HepG2 (cell line): ENCODE data around the gene ABHD17C. TPM values are rescaled to one million over a fixed set of nuclear protein-coding genes. Genes with fewer than 3 reads are reported as not detected.

ENCODE experiments used
- ATAC-seq: fragments of 200-7000 bp; cut with Tn5 transposase; 3 replicates; pipeline ENCODE4 v1.9.1; 2020; ENCODE audit warnings: mild to moderate bottlenecking, moderate library complexity
- BruUV-seq: library from RNA; stranded (reverse); fragments of 400-500 nt; replicated peaks from 2 replicates; lab custom pipeline; 2021; lab: Mats Ljungman, UMichigan
- CTCF ChIA-PET: fragments of 300-600 bp; formaldehyde crosslinking; extraction: SDS; loops from one replicate; lab custom pipeline; 2021; ENCODE audit warnings: low total read pairs, inconsistent platforms, low intra/inter-chr PET ratio; lab: Yijun Ruan, JAX
- POLR2A ChIA-PET: fragments of 350-600 bp; sonication (Branson Sonifier 250); formaldehyde crosslinking; loops from one replicate; lab custom pipeline; 2020; ENCODE audit warnings: antibody characterized with exemption, inconsistent platforms; lab: Yijun Ruan, JAX
- DNase-seq: peaks from one replicate; pipeline ENCODE4 v3.0.0-alpha.2; 2015; ENCODE audit warnings: low spot score
- FAIRE-seq: peaks from 3 replicates; lab custom pipeline; 2011; peaks lifted over from hg19 to GRCh38; lab: Jason Lieb, UNC
- H2AFZ ChIP-seq: one replicate; pipeline ENCODE4 v1.6.1; 2011; ENCODE audit warnings: low read length, inconsistent platforms
- H3K27ac ChIP-seq: fragments of 300-600 bp; 3 replicates; pipeline ENCODE4 v1.8.0; 2011; ENCODE audit warnings: mixed run types, mild to moderate bottlenecking, mixed read lengths, low read length, inconsistent platforms; ENCODE audit not compliant: insufficient read depth; ENCODE audit errors: extremely low read length
- H3K27me3 ChIP-seq, 2 experiments: fragments of 200-600 bp in 1 of 2; 2 replicates in 1 of 2; 3 replicates in 1 of 2; pipeline versions ENCODE4 v1.6.0 to v1.8.0; 2011; ENCODE audit warnings: low read length in 2 of 2, mild to moderate bottlenecking in 2 of 2, moderate library complexity in 2 of 2, inconsistent platforms in 1 of 2; ENCODE audit not compliant: insufficient read depth in 2 of 2, control insufficient read depth in 1 of 2
- H3K36me3 ChIP-seq, 2 experiments: fragments of 200-600 bp in 1 of 2; replicated peaks in 1 of 2; 2 replicates in 1 of 2; 3 replicates in 1 of 2; pipeline versions ENCODE4 v1.5.1 to v1.8.0; 2011; ENCODE audit warnings: low read length in 2 of 2, inconsistent platforms in 1 of 2; ENCODE audit not compliant: insufficient read depth in 2 of 2, control insufficient read depth in 1 of 2
- H3K4me1 ChIP-seq: 2 replicates; pipeline ENCODE4 v1.5.1; 2012; ENCODE audit warnings: low read length, inconsistent platforms; ENCODE audit not compliant: insufficient read depth
- H3K4me2 ChIP-seq: 2 replicates; pipeline ENCODE4 v1.6.0; 2011; ENCODE audit warnings: low read depth, low read length, inconsistent platforms
- H3K4me3 ChIP-seq, 3 experiments: fragments of 200-600 bp in 1 of 3; sonication (generic), shearing (Covaris generic) in 1 of 3; replicated peaks in 1 of 3; 2 replicates each; pipeline ENCODE4 v1.5.1; 2011 to 2016; ENCODE audit warnings: low read length in 3 of 3, inconsistent platforms in 2 of 3, low read depth in 2 of 3, mild to moderate bottlenecking in 2 of 3, control low read depth in 1 of 3, mixed read lengths in 1 of 3; ENCODE audit not compliant: insufficient read depth in 1 of 3
- H3K79me2 ChIP-seq: one replicate; pipeline ENCODE4 v1.6.1; 2011; ENCODE audit warnings: low read length, inconsistent platforms; ENCODE audit not compliant: insufficient read depth
- H3K9ac ChIP-seq: 2 replicates; pipeline ENCODE4 v1.6.0; 2011; ENCODE audit warnings: mild to moderate bottlenecking, low read depth, low read length, inconsistent platforms; ENCODE audit not compliant: insufficient read depth
- H3K9me3 ChIP-seq: 2 replicates; pipeline ENCODE4 v1.5.1; 2012; ENCODE audit warnings: mild to moderate bottlenecking, low read length
- H4K20me1 ChIP-seq: 2 replicates; pipeline ENCODE4 v1.6.0; 2011; ENCODE audit warnings: inconsistent platforms, mild to moderate bottlenecking, low read length, moderate library complexity; ENCODE audit not compliant: insufficient read depth
- ARHGAP35 ChIP-seq: sonication (generic); formaldehyde crosslinking; IDR thresholded peaks from 2 replicates; pipeline ENCODE4 v1.9.0; 2022; ENCODE audit warnings: mild to moderate bottlenecking, inconsistent platforms, moderate library complexity, missing genetic modification reagents, borderline replicate concordance
- BRCA1 ChIP-seq: sonication (generic); formaldehyde crosslinking; IDR thresholded peaks from 2 replicates; pipeline ENCODE4 v1.4.0; 2020; ENCODE audit warnings: missing genetic modification reagents
- NFKBIZ ChIP-seq: IDR thresholded peaks from 2 replicates; pipeline ENCODE4 v1.6.1; 2018; ENCODE audit warnings: missing genetic modification reagents, missing compliant biosample characterization
- REL ChIP-seq: sonication (generic); formaldehyde crosslinking; conservative IDR thresholded peaks from 2 replicates; pipeline ENCODE4 v1.8.0; 2022; ENCODE audit warnings: mild to moderate bottlenecking, missing genetic modification reagents, moderate library complexity
- WIZ ChIP-seq: sonication (generic); formaldehyde crosslinking; IDR thresholded peaks from 2 replicates; pipeline ENCODE4 v1.5.1; 2020; ENCODE audit warnings: mild to moderate bottlenecking, missing genetic modification reagents
- ZNF276 ChIP-seq: sonication (generic); formaldehyde crosslinking; IDR thresholded peaks from 2 replicates; pipeline ENCODE4 v1.4.0; 2020; ENCODE audit warnings: mild to moderate bottlenecking, low read depth, missing genetic modification reagents
- WGBS: methylation state at CpG from one replicate; pipeline ENCODE4 v1.1.6; 2017; ENCODE audit warnings: low lambda C conversion rate; 5-methylcytosine and 5-hydroxymethylcytosine counted together
- in situ Hi-C: cut with HindIII; loops from 2 replicates; pipeline ENCODE4 v1.10.0; 2017; ENCODE audit warnings: low pct_unique_long_range_greater_than_20kb; ENCODE audit not compliant: extremely low pct_ligation_motif_present
- intact Hi-C: fragments of 100-400 bp; cut with micrococcal nuclease; formaldehyde crosslinking; loops from one replicate; pipeline ENCODE4 v1.10.0; 2022; ENCODE audit not compliant: unreplicated experiment
- polyA plus RNA-seq, 8 experiments: library from polyadenylated mRNA; depleted of rRNA in 3 of 8; stranded (reverse) in 7 of 8; unstranded in 1 of 8; fragments of >200 nt; fragmentation: Illumina TruSeq in 4 of 8; extraction: Trizol in 4 of 8; gene quantifications; 2 replicates each; pipeline versions ENCODE4 v1.2.1 to v1.2.3, GENCODE V29; 2011 to 2016; ENCODE audit warnings: low read depth in 4 of 8, missing spikeins in 1 of 8, mixed read lengths in 1 of 8; ENCODE audit not compliant: insufficient read depth in 1 of 8
- total RNA-seq, 5 experiments: library from RNA; depleted of rRNA; stranded (reverse); fragments of >200 nt; fragmentation: Illumina TruSeq; extraction: Trizol; gene quantifications; 2 replicates each; pipeline ENCODE4 v1.2.3, GENCODE V29; 2016; ENCODE audit warnings: low read depth in 1 of 5

ABHD17C gene
- total and polyA plus RNA-seq, 2 of the 13 experiments (the other 11 are each of a cell fraction or from before 2014, with no cell fraction given), result 2.9 to 3.9 TPM

DNA sequence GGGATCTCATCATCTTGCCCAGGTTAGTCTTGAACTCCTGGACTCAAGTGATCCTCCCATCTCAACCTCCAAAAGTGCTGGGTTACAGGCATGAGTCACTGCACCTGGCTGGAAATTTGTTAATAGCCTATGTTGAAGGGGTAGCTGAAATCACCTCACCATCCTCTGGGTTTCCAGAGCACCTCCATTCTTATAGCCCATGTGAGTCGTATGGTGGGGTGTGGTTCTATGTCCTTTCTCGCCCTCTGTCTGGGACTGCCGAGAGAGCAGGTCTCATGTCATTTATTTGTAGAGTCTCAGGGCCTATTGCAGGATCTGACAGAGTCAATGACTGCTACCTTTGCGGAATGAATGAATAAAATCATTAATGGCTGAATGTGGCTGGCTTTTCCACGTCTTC lies 105.0 kb downstream of the ABHD17C start:
- Histone ChIP-seq H4K20me1 (no peaks in the 10 kb centered on the region), H3K4me1 (peaks cover 17% of the 10 kb centered on the region), H3K79me2 (no peaks in the 10 kb centered on the region), H3K9me3 (no peaks in the 10 kb centered on the region), H3K4me3 (no peak overlapping the region), H3K9ac (no peak overlapping the region), H3K27me3 (no peaks in the 10 kb centered on the region), H3K4me2 (no peak overlapping the region), H2AFZ (no peak overlapping the region), H3K36me3 (peaks cover 14 to 49% of the 10 kb centered on the region in 2 experiments), H3K27ac (no peak overlapping the region)
- ATAC-seq (no peak), FAIRE-seq (no peak), DNase-seq (no peak)
- in situ Hi-C loops, result no loop called here
- ChIA-PET POLR2A (no interaction called here), CTCF (no interaction called here)
- 82% methylated on average over 5 of the region's 5 CpGs for WGBS
- TF ChIP-seq ZNF276 (CRISPR knock-in tag) (no peak), WIZ (CRISPR knock-in tag) (no peak), NFKBIZ (CRISPR knock-in tag) (no peak), BRCA1 (CRISPR knock-in tag) (no peak), ARHGAP35 (CRISPR knock-in tag) (no peak), REL (CRISPR knock-in tag) (no peak)
- BruUV-seq, result no TSS peak
- intact Hi-C loops, result no loop called here
